Colonic mucosa (tissue), 4 donors: ENCODE results near the gene KHDRBS1. TPM values are rescaled to one million over a fixed set of nuclear protein-coding genes. Genes with fewer than 3 reads are reported as not detected.
"Not testable (repeated sequence)": the region's sequence is repeated elsewhere in the genome, so short reads cannot be mapped to it uniquely, and the experiment has no call there.

Experiments
- DNase-seq: peaks from one replicate; pipeline ENCODE4 v3.0.0-alpha.2; 2020
- H3K27ac ChIP-seq: fragments of 200-600 bp; one replicate; pipeline ENCODE4 v1.8.0; 2021
- H3K27me3 ChIP-seq: fragments of 200-600 bp; one replicate; pipeline ENCODE4 v1.8.0; 2021
- H3K36me3 ChIP-seq: fragments of 200-600 bp; one replicate; pipeline ENCODE4 v1.8.0; 2021
- H3K4me1 ChIP-seq: fragments of 200-600 bp; one replicate; pipeline ENCODE4 v1.8.0; 2021; ENCODE audit warnings: mild to moderate bottlenecking
- H3K4me3 ChIP-seq: fragments of 200-600 bp; one replicate; pipeline ENCODE4 v1.8.0; 2021
- H3K9ac ChIP-seq, 2 donors: one replicate each; pipeline ENCODE4 v1.7.0; 2013; ENCODE audit warnings: control low read depth in 2 of 2, low read depth in 2 of 2, low read length in 2 of 2
- H3K9me3 ChIP-seq: fragments of 200-600 bp; one replicate; pipeline ENCODE4 v1.8.0; 2021
- intact Hi-C: fragments of 100-400 bp; cut with DNase I; formaldehyde crosslinking; loops from one replicate; pipeline ENCODE4 v1.14.1; 2022
- total RNA-seq, 2 donors: library from RNA; stranded (reverse); fragmentation: NEBNext Ultra II Directional in 1 of 2; extraction: Animal tissue kit (Norgen Biotek cat#: 25700) in 1 of 2; gene quantifications; one replicate each; pipeline ENCODE4 v1.2.1, GENCODE V29; 2021
- TF ChIP-seq, protein P1 (sequence below): fragments of 200-600 bp; IDR thresholded peaks from one replicate; pipeline ENCODE4 v1.8.0; 2022; ENCODE audit warnings: antibody characterized with exemption, mild to moderate bottlenecking
- donor health status: healthy.
- donor health status: DM: no; HTN: no; CAD: no.
- donor health status: DM: no; HTN: no; CAD: no.

Gene KHDRBS1
- total RNA-seq, 2 donors from 2014 or later, result 105 to 147 TPM

GRCh38 chr1:32072622-32073298 is 59.1 kb downstream of the KHDRBS1 start, which contains the start of gene TMEM39B:
TMEM39B (plus strand) TSS chr1:32072939; CDS start chr1:32073048, 109 bp downstream.
- Histone ChIP-seq H3K9me3 (no peaks in the 10 kb centered on the region), H3K9ac (peak within 1 kb of the TSS; percentile 76 to 79), H3K27me3 (no peaks in the 10 kb centered on the region), H3K4me1 (no peaks in the 10 kb centered on the region), H3K4me3 (peak within 1 kb of the TSS; percentile 71), H3K27ac (peak within 1 kb of the TSS; percentile 94), H3K36me3 (peaks cover 5% of the 10 kb centered on the region)
- intact Hi-C loops, result no loop called here
- TF ChIP-seq, protein P1, sequence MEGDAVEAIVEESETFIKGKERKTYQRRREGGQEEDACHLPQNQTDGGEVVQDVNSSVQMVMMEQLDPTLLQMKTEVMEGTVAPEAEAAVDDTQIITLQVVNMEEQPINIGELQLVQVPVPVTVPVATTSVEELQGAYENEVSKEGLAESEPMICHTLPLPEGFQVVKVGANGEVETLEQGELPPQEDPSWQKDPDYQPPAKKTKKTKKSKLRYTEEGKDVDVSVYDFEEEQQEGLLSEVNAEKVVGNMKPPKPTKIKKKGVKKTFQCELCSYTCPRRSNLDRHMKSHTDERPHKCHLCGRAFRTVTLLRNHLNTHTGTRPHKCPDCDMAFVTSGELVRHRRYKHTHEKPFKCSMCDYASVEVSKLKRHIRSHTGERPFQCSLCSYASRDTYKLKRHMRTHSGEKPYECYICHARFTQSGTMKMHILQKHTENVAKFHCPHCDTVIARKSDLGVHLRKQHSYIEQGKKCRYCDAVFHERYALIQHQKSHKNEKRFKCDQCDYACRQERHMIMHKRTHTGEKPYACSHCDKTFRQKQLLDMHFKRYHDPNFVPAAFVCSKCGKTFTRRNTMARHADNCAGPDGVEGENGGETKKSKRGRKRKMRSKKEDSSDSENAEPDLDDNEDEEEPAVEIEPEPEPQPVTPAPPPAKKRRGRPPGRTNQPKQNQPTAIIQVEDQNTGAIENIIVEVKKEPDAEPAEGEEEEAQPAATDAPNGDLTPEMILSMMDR, result no peak
- DNase-seq, result peak; percentile 95

DNA sequence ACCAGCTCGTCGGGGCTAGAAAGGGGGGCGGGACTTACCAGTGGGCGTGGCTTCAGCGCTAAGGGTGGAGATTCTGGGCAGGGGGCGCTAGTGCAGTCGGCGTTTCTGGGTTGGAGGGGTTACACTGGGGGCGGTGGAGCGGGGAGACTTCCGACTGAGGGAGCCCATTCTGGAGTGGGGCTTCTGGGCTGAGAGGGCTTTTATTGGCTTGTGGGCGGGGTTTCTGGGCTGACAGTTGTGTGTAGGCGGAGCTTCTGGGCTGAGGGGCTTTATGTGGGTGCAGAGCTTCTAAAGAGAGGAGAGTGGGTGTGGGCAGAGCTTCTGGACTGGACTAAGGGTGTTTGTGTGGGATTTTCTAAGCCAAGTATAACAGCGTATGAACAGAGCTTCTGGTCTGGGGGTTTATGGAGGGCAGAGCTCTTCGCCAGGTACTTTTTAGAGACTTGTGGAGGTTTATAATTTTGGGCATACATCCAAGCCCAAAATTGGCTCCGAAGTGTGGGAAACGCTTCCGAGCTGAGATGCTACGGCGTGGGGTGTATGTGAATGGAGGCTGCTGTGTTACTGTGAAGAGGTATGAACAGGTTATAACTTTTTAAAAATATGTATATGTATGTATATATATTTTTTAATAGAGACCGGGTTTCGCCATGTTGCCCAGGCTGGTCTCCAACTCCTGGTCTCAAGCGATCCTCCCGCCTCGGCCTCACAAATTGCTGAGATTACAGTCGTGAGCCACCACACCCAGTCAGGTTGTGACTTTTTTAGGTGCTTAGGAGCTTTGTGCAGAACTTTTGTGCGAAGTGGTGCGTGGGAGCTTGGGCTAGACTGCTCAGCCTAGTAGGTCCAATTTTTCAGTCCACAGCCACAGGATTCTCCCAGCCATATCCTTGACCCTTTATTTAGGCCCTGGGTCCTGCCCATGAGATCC is 59.9 kb downstream of the KHDRBS1 start:
- intact Hi-C loops, result no loop called here
- Histone ChIP-seq H3K9ac (peak overlapping the region; percentile 46 to 79), H3K4me3 (peak overlapping the region; percentile 71), H3K9me3 (no peaks in the 10 kb centered on the region), H3K27me3 (no peaks in the 10 kb centered on the region), H3K36me3 (peaks cover 5% of the 10 kb centered on the region), H3K4me1 (no peaks in the 10 kb centered on the region), H3K27ac (peak overlapping the region; percentile 94)
- TF ChIP-seq, protein P1, result peak; percentile 11
- DNase-seq, result no peak

- TF ChIP-seq, protein P1, result no peak
Measured at GRCh38 chr1:32074841-32075240, 61.2 kb downstream of the KHDRBS1 start.

DNA sequence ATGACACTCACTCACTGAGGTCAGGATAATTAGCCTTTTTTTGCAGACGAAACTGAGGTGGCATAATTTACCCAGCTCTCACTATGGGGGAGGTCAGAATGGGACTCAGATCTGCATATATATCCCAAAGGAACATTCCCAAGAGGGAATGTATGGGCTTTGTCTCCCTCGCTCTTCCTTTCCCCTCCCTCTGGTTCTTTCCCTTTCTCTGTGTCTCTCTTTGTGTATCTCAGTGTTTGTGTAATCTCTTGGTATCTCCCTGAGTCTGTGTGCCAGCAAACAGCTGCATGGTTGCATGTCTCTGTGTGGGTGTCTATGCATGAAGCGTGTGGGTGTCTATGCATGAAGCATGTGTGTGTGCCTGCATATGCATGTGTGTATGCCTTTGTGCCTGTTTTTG is 63.8 kb downstream of the KHDRBS1 start:
- TF ChIP-seq, protein P1, result no peak
- H3K9me3 ChIP-seq, result no peaks in the 10 kb centered on the region
- no peaks in the 10 kb centered on the region for H3K4me1 ChIP-seq
- H3K9ac ChIP-seq, result no peak overlapping the region
- H3K27ac ChIP-seq, result no peak overlapping the region
- no peak for DNase-seq
- intact Hi-C loops, result no loop called here
- no peak overlapping the region for H3K4me3 ChIP-seq
- no peaks in the 10 kb centered on the region for H3K27me3 ChIP-seq
- peaks cover 5% of the 10 kb centered on the region for H3K36me3 ChIP-seq

More at GRCh38 chr1:32074841-32075240, 61.2 kb downstream of the KHDRBS1 start:
- Histone ChIP-seq H3K9me3 (no peaks in the 10 kb centered on the region), H3K4me3 (no peak overlapping the region), H3K4me1 (no peaks in the 10 kb centered on the region), H3K27ac (no peak overlapping the region), H3K36me3 (peaks cover 5% of the 10 kb centered on the region), H3K27me3 (no peaks in the 10 kb centered on the region), H3K9ac (no peak overlapping the region)
- no peak for DNase-seq
- intact Hi-C loops, result no loop called here

DNA sequence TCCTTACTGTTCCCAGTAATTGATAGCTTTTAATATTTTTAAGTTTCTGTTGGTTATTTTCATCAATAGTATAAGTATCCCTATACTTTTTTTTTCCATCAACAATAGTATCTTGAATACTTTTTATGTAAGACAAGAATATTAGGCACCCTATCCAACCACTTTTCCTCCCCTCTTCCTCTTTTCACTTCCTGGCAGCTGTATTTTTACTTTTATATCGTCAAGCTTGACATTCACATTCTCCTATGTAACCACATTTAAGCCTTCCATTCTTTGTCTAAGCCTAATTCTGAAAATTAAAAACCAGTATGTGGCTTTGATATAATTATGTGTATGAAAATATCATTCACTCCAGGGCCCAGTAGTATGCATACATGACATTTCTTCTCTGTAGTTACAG is 68.4 kb downstream of the KHDRBS1 start:
- no peaks in the 10 kb centered on the region for H3K27me3 ChIP-seq
- H3K27ac ChIP-seq, result no peak overlapping the region
- no peaks in the 10 kb centered on the region for H3K4me1 ChIP-seq
- H3K4me3 ChIP-seq, result no peak overlapping the region
- no peak overlapping the region for H3K9ac ChIP-seq
- intact Hi-C loops, result no loop called here
- DNase-seq, result no peak
- TF ChIP-seq, protein P1, result no peak
- H3K9me3 ChIP-seq, result no peaks in the 10 kb centered on the region
- no peaks in the 10 kb centered on the region for H3K36me3 ChIP-seq

DNA sequence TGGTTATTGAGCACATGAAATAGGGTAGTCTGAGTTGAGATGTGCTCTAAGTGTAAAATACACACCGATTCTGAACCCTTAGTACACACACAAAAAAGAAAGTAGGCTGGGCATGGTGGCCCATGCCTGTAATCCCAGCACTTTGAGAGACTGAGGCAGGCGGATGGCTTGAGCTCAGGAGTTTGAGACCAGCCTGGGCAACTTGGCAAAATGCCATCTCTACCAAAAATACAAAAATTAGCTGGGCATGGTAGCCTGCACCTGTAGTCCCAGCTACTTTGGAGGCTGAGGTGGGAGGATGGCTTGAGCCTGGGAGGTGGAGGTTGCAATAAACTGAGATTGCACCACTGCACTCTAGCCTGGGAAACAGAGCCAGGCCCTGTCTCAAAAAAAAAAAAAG is 72.7 kb downstream of the KHDRBS1 start:
- H3K4me1 ChIP-seq, H3K4me3 ChIP-seq, H3K9ac ChIP-seq, DNase-seq, intact Hi-C loops, H3K27me3 ChIP-seq, H3K27ac ChIP-seq, H3K36me3 ChIP-seq, H3K9me3 ChIP-seq: not testable (repeated sequence)
